GM19455 (cell line): ENCODE data around the gene KCTD4.
"Not testable (repeated sequence)": the region's sequence is repeated elsewhere in the genome, so short reads cannot be mapped to it uniquely, and the experiment has no call there.

Experiments used
- ATAC-seq: cut with Tn5 transposase; IDR thresholded peaks from one replicate; pipeline ENCODE4 v1.9.1; 2021; ENCODE audit not compliant: unreplicated experiment

KCTD4 gene

GRCh38 chr13:45216193-45216592 is 15.3 kb upstream of the KCTD4 start:
- no peak for ATAC-seq

DNA sequence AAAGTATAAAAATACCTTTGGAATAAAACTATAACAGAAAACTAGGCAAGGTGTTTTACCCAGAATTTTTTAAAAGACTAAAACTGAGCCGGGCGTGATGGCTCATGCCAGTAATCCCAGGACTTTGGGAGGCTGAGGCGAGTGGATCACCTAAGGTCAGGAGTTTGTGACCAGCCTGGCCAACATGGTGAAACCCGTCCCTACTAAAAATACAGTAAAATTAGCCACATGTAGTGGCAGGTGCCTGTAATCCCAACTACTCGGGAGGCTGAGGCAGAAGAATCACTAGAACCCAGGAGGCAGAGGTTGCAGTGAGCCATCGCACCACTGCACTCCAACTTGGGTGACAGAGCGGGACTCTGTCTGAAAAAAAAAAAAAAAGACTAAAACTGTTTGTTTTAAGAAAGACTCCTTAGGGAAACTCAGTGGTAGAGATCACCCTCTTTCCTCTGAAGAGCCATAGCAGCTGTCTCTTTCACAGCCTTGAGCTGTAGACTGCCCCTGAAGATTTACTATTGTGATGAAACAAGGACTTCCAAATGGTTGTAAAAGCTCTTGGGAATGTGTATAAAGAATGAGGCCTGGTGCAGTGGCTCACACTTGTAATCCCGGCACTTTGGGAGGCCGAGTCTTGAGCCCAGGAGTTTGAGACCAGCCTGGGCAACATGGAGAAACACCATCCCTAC is 14.7 kb upstream of the KCTD4 start:
- no peak for ATAC-seq

DNA sequence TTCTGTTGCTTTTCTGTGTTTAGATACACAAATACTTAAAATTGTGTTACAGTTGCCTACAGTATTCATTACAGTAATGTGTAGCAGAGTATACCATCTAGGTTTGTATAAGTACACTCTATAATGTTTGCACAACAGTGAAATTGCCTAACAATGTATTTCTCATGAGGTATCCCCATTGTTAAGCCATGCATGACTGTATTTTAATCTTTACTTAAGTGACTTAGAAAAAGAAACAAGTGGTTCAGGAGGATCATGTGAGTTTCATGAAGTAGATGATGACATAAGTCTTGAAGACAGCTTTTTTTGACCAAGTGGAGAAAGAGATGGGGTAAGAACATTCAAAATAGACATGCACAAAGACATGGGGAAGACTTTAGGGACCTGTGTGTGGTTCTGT is 8.4 kb upstream of the KCTD4 start:
- no peak for ATAC-seq

DNA sequence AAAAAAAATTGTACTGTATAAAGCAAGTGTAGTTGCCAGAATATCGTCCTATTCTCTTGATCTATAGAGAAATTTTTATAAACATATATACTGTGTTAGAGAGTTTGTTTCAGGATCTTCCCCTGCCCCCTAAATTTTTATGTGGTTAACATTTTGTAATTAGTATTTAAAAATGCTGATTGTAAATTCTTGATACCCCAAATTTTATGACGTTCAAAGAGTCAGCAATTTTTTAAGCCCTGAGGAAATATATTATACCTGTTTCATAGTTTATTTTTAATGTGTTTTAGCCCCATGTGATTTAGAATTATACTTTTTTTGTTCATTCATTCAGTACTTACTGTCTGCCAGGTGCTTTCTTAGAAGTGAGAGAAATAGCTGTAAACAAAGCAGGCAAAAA is 7.3 kb upstream of the KCTD4 start:
- no peak for ATAC-seq

GRCh38 chr13:45207319-45207718 is 6.5 kb upstream of the KCTD4 start:
- ATAC-seq: no peak

DNA sequence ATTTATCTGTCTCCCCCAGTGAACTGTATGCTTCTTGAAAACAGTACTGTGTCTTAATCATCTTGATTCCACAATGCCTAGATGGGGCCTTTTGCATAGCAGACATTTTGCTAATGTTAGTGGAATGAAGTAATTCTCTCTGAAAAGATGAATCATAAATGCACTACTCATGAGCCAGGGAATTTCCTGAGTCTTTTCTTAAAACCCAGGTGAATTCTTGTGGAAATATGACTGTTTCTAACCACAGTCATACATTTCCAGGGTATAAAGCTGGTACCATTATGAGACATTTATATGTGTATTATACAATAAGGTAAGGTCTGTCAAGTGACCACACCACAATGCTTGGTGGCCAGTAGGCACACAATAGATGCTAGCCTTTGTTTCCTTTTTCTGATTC is 5.5 kb upstream of the KCTD4 start:
- no peak for ATAC-seq

DNA sequence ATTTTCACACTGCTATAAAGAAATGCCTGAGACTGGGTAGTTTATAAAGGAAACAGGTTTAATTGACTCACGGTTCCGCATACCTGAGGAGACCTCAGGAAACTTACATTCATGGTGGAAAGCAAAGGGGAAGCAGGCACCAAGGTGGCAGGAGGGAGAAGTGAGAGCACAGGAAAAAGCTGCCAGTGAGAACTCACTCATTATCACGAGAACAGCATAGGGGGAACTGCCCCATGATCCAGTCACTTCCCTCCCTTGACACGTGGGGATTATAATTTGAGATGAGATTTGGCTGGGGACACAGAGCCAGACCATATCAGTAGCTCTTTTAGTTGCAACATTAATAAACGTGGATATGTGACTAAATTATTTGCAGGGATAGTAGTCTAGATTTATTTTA is 4.3 kb upstream of the KCTD4 start:
- no peak for ATAC-seq

DNA sequence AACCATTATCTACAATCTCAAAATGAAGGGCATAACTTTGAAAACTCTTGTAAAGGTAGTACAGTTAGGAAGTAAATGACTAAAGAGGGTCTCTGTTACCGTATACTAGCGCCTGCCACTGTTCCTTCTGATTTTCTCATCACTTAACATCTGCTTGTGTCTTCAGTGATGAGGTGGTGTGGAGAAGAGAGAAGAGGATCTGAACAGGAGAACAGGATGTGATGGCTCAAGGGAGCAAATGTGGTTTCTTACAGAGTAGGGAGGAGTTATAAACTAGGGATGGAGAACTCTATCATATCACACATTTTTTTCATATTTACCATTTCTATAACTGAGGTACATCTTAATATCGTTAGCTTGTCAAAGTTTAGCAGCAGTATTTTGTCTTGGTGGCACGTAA is 1.1 kb downstream of the KCTD4 start:
- ATAC-seq: no peak

DNA sequence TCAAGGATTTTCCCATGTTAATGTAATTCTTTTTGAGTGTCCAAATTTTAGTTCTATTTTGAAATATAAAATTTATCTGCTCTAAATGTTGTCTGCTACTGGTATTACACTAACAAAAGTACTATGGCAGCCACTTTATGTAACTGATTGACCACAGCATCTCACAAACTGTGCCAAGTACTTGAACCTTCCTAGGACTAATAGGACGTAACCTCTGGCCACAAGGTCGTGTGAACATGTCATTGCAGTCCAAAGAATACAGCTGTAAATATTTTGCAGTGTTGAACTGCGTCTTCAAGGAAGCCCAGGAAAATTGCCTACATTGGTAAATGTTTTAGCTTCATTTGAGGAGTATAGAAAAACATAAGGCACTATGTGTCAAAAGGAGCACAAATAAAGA is 1.9 kb downstream of the KCTD4 start:
- no peak for ATAC-seq

GRCh38 chr13:45198041-45198440 is 2.8 kb downstream of the KCTD4 start:
- ATAC-seq: no peak

GRCh38 chr13:45196622-45197021 is 4.2 kb downstream of the KCTD4 start:
- ATAC-seq: no peak

DNA sequence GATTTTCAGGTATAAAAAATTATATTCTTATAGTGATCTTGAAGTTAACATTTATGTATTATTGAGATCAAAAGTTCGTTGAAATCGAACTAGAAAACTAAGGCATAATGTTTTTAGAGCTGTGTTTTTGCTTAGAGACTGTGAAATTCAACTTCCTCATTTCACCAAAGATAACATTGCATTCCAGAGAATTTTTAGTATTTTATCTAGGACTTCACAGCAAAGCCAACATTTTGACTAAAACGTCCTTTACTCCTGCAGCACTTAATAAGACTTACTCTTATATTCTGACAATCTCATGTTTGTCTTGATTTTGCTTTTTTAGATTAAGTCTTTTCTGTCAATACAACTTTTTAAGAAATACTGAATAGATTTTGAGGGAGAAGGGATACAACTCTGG is 4.7 kb downstream of the KCTD4 start:
- ATAC-seq: no peak

DNA sequence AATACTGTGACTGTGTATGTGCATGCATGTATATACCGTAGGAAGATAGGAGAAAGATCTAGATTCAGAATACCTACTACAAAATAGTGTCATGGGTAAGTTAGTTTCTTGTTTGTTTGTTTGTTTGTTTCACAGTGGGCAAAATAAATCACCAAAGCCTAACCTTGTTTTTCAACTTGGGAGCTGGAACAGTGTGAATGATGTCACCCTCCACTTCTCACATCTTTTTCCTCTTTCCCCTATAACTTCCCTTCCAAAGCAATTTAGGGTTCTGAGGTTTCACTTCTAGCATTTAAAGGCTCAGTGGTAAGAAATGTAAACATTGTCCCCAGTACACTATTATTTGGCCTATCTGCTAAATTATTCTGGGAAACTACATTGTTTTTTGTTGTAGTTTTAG is 5.4 kb downstream of the KCTD4 start:
- ATAC-seq: no peak

DNA sequence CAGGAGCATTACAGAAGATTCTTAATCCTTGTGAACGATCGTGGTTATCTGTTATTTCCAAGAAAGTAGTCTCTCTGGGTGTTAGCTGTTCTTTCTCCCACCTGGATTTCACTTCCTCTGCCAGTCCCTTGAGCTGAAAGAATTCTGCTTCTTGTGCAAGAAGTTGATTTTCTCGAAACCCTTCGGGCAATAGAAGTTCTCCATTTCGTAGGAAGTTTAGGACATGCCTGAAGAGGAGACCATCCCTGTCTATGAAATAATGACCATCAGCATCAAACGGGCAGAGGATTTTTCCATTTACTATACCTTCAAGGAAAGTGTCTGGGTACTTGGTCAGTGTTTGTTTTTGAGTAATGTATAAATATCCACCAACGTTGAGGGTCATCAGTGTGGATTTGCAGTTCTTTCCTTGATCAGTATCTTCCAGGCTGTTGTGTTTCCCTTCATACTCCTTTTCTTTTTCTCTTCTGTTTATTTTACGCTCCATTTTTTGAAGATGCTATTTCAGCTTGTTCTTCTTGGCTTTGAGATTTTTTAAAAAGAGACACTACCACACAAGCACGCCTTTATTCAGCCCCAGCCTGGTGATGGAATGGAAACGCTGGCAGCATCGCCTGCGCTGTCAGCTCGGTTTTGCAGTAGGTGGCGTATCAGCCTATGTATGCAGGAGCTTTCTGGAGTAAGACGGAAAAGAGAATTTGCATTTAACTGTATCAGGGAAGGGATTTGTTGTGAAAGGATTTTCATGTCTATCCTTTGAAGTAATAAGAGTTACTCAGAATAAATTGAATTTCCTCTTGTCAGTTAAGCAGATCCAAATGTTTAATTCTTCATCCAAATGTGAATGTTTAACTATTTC is 6.5 kb downstream of the KCTD4 start:
- no peak for ATAC-seq

GRCh38 chr13:45191874-45192273 is 9.0 kb downstream of the KCTD4 start:
- no peak for ATAC-seq

GRCh38 chr13:45189511-45189910 is 11.3 kb downstream of the KCTD4 start:
- not testable (repeated sequence) for ATAC-seq

GRCh38 chr13:45189077-45189476 is 11.8 kb downstream of the KCTD4 start:
- not testable (repeated sequence) for ATAC-seq

- no peak for ATAC-seq
Observed at GRCh38 chr13:45185286-45185685, 15.6 kb downstream of the KCTD4 start.

DNA sequence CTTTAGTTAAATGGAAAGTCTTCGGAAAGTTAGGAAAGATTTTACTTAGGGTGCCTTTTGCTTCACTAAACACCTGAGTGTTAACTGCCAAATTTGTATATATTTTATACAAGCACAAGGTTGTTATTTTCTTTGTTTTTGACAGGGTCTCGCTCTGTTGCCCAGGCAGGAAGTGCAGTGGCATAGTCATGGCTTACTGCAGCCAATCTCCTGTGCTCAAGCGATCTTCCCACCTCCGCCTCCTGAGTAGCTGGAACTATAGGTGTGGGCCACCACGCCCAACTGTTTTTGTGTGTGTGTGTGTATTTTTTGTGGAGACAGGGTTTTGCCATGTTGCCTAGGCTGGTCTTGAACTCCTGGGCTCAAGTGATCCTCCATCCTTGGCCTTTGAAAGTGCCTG is 16.2 kb downstream of the KCTD4 start:
- ATAC-seq: no peak

DNA sequence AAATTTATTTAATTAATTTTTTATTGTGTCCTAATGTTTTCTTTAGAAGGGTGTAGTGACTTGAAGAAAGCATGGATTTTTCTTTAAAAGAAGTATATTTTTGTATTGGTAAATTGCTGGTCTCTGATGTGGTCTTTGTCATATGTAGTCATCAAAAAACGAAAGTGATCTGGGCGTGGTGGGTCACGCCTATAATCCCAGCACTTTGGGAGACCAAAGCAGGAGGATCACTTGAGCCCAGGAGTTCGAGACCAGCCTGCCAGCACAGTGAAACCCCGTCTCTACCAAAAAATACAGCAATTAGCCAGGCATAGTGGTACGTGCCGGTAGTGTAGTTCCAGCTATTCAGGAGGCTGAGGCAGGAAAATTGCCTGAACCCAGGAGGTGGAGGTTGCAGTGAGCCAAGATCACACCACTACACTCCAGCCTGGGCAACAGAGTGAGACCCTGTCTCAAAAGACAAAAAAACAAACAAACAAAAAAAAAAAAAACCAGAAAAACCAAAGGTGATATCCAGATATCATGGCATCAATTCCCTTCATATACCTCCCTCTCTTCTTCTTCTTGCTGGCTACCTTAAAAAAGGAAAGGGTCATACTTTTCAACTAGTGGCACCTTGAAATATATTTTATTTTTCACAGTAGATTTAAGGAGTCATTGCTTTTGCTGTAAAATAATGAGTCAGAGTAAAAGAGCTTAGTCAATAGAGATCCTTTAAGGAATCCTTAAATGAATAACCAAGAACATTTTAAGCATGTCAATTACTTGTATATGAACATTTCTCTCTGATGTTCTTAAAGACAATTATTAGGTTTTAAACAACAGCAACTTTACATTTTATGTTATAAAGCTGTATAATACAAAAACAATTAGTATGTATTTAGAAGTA is 19.9 kb downstream of the KCTD4 start:
- ATAC-seq: no peak

DNA sequence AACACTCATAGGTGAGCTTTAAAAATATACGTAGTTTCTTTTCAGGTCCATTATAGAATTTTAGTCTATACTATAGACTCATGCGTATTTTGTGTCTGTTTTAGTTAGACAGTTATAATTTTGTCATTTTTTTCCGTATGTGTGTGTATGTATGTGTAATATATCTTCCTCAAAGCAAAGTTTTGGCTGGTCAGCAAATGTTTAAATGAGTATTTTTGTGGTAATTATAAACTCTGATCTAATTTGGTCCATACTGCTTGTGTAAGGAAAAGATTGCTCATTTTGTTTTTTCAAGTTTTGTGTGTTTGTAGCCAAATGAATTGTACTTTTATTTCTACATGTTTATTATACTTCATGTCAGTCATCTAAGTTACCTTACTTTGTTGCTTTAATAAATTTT is 20.5 kb downstream of the KCTD4 start:
- no peak for ATAC-seq

GRCh38 chr13:45179428-45179827 is 21.4 kb downstream of the KCTD4 start:
- no peak for ATAC-seq
